ENCODE data around the gene BLCAP.

DNA sequence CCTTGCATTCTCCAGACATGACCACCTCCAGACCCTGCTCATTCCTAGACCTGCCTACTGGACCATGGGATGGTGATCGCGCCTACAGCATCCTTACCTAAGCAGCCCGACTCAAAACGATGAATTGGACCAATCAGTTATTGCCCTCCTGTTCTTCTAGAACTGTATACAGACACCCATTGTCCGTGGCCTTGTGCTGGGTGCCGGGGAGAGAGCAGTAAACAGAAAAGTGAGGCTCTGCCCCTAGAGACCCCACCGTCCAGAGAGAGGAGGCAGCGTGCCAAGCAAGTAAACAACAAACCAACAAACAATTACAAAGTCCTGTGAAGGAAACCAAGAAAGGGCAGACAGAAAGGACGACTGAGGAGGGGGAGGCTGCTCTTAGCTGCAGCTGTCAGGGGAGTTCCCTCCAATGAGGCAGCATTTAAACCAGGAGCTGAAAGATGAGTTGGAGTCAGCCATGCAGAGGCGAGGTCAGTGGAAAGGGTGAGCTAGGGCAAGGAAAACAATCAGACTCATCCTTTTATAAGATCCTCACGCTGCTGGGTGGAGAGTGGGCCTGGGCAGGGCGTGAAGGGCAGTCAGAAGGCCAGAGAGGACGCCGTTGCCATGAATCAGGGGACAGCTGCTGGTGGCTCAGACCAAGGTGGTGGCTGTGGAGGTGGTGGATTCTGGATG lies 37.6 kb upstream of the BLCAP start:
- TF ChIP-seq POLR2A (IDR thresholded peaks at IDR 0.05) (no peak), CTCF (IDR thresholded peaks at IDR 0.05) (no peak)

Data from lower leg skin (tissue), 3 donors.